Measurements from ENCODE around the gene OSM. TPM values are rescaled to one million over a fixed set of nuclear protein-coding genes. Genes with fewer than 3 reads are reported as not detected.

Gene OSM
- total RNA-seq, 2 donors from 2014 or later: 20.9 to 21.9 TPM

GRCh38 chr22:30286331-30286730, 19.7 kb upstream of the OSM start:
- no peak for ATAC-seq (replicated peaks in 1 of 2)
- DNase-seq: no peak
- H3K4me1 Mint-ChIP-seq (ENCODE audit: low read depth): peaks cover 38% of the 10 kb centered on the region

GRCh38 chr22:30285846-30286200, 19.2 kb upstream of the OSM start:
- Mint-ChIP-seq H3K4me1 (ENCODE audit: low read depth) (peaks cover 38% of the 10 kb centered on the region), H3K4me3 (no peak overlapping the region), H3K9me3 (no peaks in the 10 kb centered on the region), H3K27ac (no peak overlapping the region), H3K36me3 (ENCODE audit: insufficient read depth in 2 of 2) (no peaks in the 10 kb centered on the region), H3K27me3 (ENCODE audit: low read depth) (no peaks in the 10 kb centered on the region)
- ATAC-seq (replicated peaks in 1 of 2) (no peak), DNase-seq (no peak)

More at GRCh38 chr22:30286331-30286730, 19.7 kb upstream of the OSM start:
- Mint-ChIP-seq H3K27me3 (ENCODE audit: low read depth) (no peaks in the 10 kb centered on the region), H3K36me3 (ENCODE audit: insufficient read depth in 2 of 2) (no peaks in the 10 kb centered on the region), H3K27ac (no peak overlapping the region), H3K9me3 (no peaks in the 10 kb centered on the region), H3K4me3 (no peak overlapping the region)

GRCh38 chr22:30285176-30285845, 18.7 kb upstream of the OSM start:
- Mint-ChIP-seq H3K9me3 (no peaks in the 10 kb centered on the region), H3K4me1 (ENCODE audit: low read depth) (peaks cover 35% of the 10 kb centered on the region), H3K36me3 (ENCODE audit: insufficient read depth in 2 of 2) (no peaks in the 10 kb centered on the region), H3K27me3 (ENCODE audit: low read depth) (no peaks in the 10 kb centered on the region), H3K4me3 (no peak overlapping the region), H3K27ac (peak overlapping the region; percentile 28)
- no peak for ATAC-seq (replicated peaks in 1 of 2)
- DNase-seq: no peak

- peaks cover 31% of the 10 kb centered on the region for H3K4me1 Mint-ChIP-seq (ENCODE audit: low read depth)
- no peak for DNase-seq
- H3K27ac Mint-ChIP-seq: peak overlapping the region; percentile 27
These were observed 18.0 kb upstream of the OSM start for GRCh38 chr22:30284666-30285065.

GRCh38 chr22:30284172-30284571, 17.5 kb upstream of the OSM start:
- Mint-ChIP-seq H3K4me1 (ENCODE audit: low read depth) (peaks cover 36% of the 10 kb centered on the region), H3K27ac (no peak overlapping the region), H3K9me3 (no peaks in the 10 kb centered on the region), H3K36me3 (ENCODE audit: insufficient read depth in 2 of 2) (no peaks in the 10 kb centered on the region), H3K27me3 (ENCODE audit: low read depth) (no peaks in the 10 kb centered on the region), H3K4me3 (no peak overlapping the region)
- DNase-seq (no peak), ATAC-seq (replicated peaks in 1 of 2) (no peak)

More at GRCh38 chr22:30284666-30285065, 18.0 kb upstream of the OSM start:
- H3K4me3 Mint-ChIP-seq: no peak overlapping the region
- no peaks in the 10 kb centered on the region for H3K36me3 Mint-ChIP-seq (ENCODE audit: insufficient read depth in 2 of 2)
- ATAC-seq (replicated peaks in 1 of 2): no peak
- H3K27me3 Mint-ChIP-seq (ENCODE audit: low read depth): no peaks in the 10 kb centered on the region
- H3K9me3 Mint-ChIP-seq: no peaks in the 10 kb centered on the region

GRCh38 chr22:30283342-30283741, 16.7 kb upstream of the OSM start:
- no peak overlapping the region for H3K27ac Mint-ChIP-seq
- H3K4me3 Mint-ChIP-seq: no peak overlapping the region
- peaks cover 40% of the 10 kb centered on the region for H3K4me1 Mint-ChIP-seq (ENCODE audit: low read depth)
- no peaks in the 10 kb centered on the region for H3K36me3 Mint-ChIP-seq (ENCODE audit: insufficient read depth in 2 of 2)
- H3K9me3 Mint-ChIP-seq: no peaks in the 10 kb centered on the region
- no peaks in the 10 kb centered on the region for H3K27me3 Mint-ChIP-seq (ENCODE audit: low read depth)
- ATAC-seq (replicated peaks in 1 of 2): no peak
- no peak for DNase-seq

- no peaks in the 10 kb centered on the region for H3K9me3 Mint-ChIP-seq
- H3K4me1 Mint-ChIP-seq (ENCODE audit: low read depth): peaks cover 32% of the 10 kb centered on the region
- DNase-seq: no peak
- H3K4me3 Mint-ChIP-seq: no peak overlapping the region
- no peaks in the 10 kb centered on the region for H3K27me3 Mint-ChIP-seq (ENCODE audit: low read depth)
- no peak for ATAC-seq (replicated peaks in 1 of 2)
- no peaks in the 10 kb centered on the region for H3K36me3 Mint-ChIP-seq (ENCODE audit: insufficient read depth in 2 of 2)
- no peak overlapping the region for H3K27ac Mint-ChIP-seq
These were observed 16.0 kb upstream of the OSM start for GRCh38 chr22:30282616-30283046.

GRCh38 chr22:30280505-30280904, 13.9 kb upstream of the OSM start:
- ATAC-seq (replicated peaks in 1 of 2): no peak
- no peaks in the 10 kb centered on the region for H3K27me3 Mint-ChIP-seq (ENCODE audit: low read depth)
- peaks cover 30% of the 10 kb centered on the region for H3K4me1 Mint-ChIP-seq (ENCODE audit: low read depth)
- H3K36me3 Mint-ChIP-seq (ENCODE audit: insufficient read depth in 2 of 2): peaks cover 0 to 2% of the 10 kb centered on the region in 2 donors
- DNase-seq: no peak
- no peaks in the 10 kb centered on the region for H3K9me3 Mint-ChIP-seq
- H3K4me3 Mint-ChIP-seq: no peak overlapping the region
- no peak overlapping the region for H3K27ac Mint-ChIP-seq

- no peaks in the 10 kb centered on the region for H3K27me3 Mint-ChIP-seq (ENCODE audit: low read depth)
- H3K4me1 Mint-ChIP-seq (ENCODE audit: low read depth): peaks cover 36% of the 10 kb centered on the region
- no peak overlapping the region for H3K27ac Mint-ChIP-seq
- DNase-seq (no peak), ATAC-seq (replicated peaks in 1 of 2) (no peak)
- no peak overlapping the region for H3K4me3 Mint-ChIP-seq
- H3K9me3 Mint-ChIP-seq: no peaks in the 10 kb centered on the region
- H3K36me3 Mint-ChIP-seq (ENCODE audit: insufficient read depth in 2 of 2): peaks cover 0 to 2% of the 10 kb centered on the region in 2 donors
These were observed 13.3 kb upstream of the OSM start for GRCh38 chr22:30279932-30280331.

- no peaks in the 10 kb centered on the region for H3K27me3 Mint-ChIP-seq (ENCODE audit: low read depth)
- no peak overlapping the region for H3K4me3 Mint-ChIP-seq
- no peak overlapping the region for H3K27ac Mint-ChIP-seq
- H3K36me3 Mint-ChIP-seq (ENCODE audit: insufficient read depth in 2 of 2): peaks cover 0 to 2% of the 10 kb centered on the region in 2 donors
- DNase-seq (no peak), ATAC-seq (replicated peaks in 1 of 2) (peak; percentile 23 to 39)
- H3K4me1 Mint-ChIP-seq (ENCODE audit: low read depth): peaks cover 43% of the 10 kb centered on the region
- H3K9me3 Mint-ChIP-seq: no peaks in the 10 kb centered on the region
These were observed 12.6 kb upstream of the OSM start for GRCh38 chr22:30279046-30279788.

- H3K4me1 Mint-ChIP-seq (ENCODE audit: low read depth): peaks cover 36% of the 10 kb centered on the region
These were observed 11.1 kb upstream of the OSM start for GRCh38 chr22:30277547-30278344.

GRCh38 chr22:30276039-30276438, 9.4 kb upstream of the OSM start:
- Mint-ChIP-seq H3K4me3 (peak overlapping the region; percentile 48 to 51), H3K9me3 (no peaks in the 10 kb centered on the region), H3K27me3 (ENCODE audit: low read depth) (no peaks in the 10 kb centered on the region), H3K4me1 (ENCODE audit: low read depth) (peaks cover 35% of the 10 kb centered on the region), H3K36me3 (ENCODE audit: insufficient read depth in 2 of 2) (peaks cover 0 to 3% of the 10 kb centered on the region in 2 donors), H3K27ac (no peak overlapping the region)
- ATAC-seq (replicated peaks in 1 of 2) (peak in 1 of 2 donors; percentile 20), DNase-seq (no peak)

More at GRCh38 chr22:30277547-30278344, 11.1 kb upstream of the OSM start:
- Mint-ChIP-seq H3K27ac (no peak overlapping the region), H3K27me3 (ENCODE audit: low read depth) (no peaks in the 10 kb centered on the region), H3K36me3 (ENCODE audit: insufficient read depth in 2 of 2) (peaks cover 0 to 2% of the 10 kb centered on the region in 2 donors), H3K9me3 (no peaks in the 10 kb centered on the region), H3K4me3 (no peak overlapping the region)
- DNase-seq: no peak
- ATAC-seq (replicated peaks in 1 of 2): no peak

GRCh38 chr22:30275625-30276024, 9.0 kb upstream of the OSM start:
- no peaks in the 10 kb centered on the region for H3K9me3 Mint-ChIP-seq
- no peaks in the 10 kb centered on the region for H3K27me3 Mint-ChIP-seq (ENCODE audit: low read depth)
- peak; percentile 22 to 46 for ATAC-seq (replicated peaks in 1 of 2)
- peak overlapping the region; percentile 8 for H3K27ac Mint-ChIP-seq
- DNase-seq: no peak
- H3K4me3 Mint-ChIP-seq: peak overlapping the region; percentile 48 to 51
- peaks cover 1 to 5% of the 10 kb centered on the region in 2 donors for H3K36me3 Mint-ChIP-seq (ENCODE audit: insufficient read depth in 2 of 2)
- H3K4me1 Mint-ChIP-seq (ENCODE audit: low read depth): peaks cover 35% of the 10 kb centered on the region

Measured in activated T-cell treated with anti-CD3 and anti-CD28 coated beads, Interleukin-2, amount 50 U/mL, for 72 hours (primary cell).